Fibroblast of pulmonary artery (primary cell): ENCODE results near the gene CACNB1.

Experiments
- DNase-seq: peaks from one replicate; pipeline ENCODE4 v3.0.0-alpha.2; 2010; ENCODE audit warnings: low read depth
- H3K4me3 ChIP-seq: replicated peaks from 2 replicates; pipeline ENCODE4 v1.5.1; 2011; ENCODE audit warnings: low read depth, mild to moderate bottlenecking, control low read depth, low read length, moderate library complexity
- TF ChIP-seq, protein P1 (sequence below): IDR thresholded peaks from 2 replicates; pipeline ENCODE4 v1.5.1; 2011; ENCODE audit warnings: mild to moderate bottlenecking, control low read depth, low read length, inconsistent platforms; ENCODE audit errors: missing control alignments

Gene CACNB1

GRCh38 chr17:39174920-39175694 lies 22.4 kb downstream of the CACNB1 start:
- no peak overlapping the region for H3K4me3 ChIP-seq
- TF ChIP-seq, protein P1, sequence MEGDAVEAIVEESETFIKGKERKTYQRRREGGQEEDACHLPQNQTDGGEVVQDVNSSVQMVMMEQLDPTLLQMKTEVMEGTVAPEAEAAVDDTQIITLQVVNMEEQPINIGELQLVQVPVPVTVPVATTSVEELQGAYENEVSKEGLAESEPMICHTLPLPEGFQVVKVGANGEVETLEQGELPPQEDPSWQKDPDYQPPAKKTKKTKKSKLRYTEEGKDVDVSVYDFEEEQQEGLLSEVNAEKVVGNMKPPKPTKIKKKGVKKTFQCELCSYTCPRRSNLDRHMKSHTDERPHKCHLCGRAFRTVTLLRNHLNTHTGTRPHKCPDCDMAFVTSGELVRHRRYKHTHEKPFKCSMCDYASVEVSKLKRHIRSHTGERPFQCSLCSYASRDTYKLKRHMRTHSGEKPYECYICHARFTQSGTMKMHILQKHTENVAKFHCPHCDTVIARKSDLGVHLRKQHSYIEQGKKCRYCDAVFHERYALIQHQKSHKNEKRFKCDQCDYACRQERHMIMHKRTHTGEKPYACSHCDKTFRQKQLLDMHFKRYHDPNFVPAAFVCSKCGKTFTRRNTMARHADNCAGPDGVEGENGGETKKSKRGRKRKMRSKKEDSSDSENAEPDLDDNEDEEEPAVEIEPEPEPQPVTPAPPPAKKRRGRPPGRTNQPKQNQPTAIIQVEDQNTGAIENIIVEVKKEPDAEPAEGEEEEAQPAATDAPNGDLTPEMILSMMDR, result peak; percentile 76
- peak; percentile 72 for DNase-seq

- H3K4me3 ChIP-seq, result no peak overlapping the region
- TF ChIP-seq, protein P1, result no peak
- DNase-seq, result no peak
Measured at GRCh38 chr17:39173526-39174274, 23.8 kb downstream of the CACNB1 start.

DNA sequence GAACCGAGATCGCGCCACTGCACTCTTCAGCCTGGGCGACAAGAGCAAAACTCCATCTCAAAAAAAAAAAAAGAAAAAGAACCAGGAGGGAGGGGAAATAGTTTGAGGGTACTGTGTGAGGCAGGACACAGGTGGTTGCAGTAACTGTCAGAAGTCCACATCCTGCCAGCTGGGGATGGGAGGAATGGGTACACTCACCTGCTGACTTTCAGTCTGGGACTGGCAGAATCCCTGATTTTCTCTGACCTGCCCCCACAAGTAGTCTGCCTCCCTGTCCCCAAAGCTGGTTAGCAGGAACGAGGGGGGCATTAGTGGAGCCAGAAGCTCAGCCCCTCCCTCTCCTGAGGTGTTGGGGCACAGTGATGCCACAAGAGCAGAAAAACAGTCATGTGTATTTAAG lies 24.4 kb downstream of the CACNB1 start:
- TF ChIP-seq, protein P1, result no peak
- H3K4me3 ChIP-seq, result no peak overlapping the region
- DNase-seq, result no peak

GRCh38 chr17:39171933-39172332 lies 25.5 kb downstream of the CACNB1 start:
- H3K4me3 ChIP-seq, result no peak overlapping the region
- TF ChIP-seq, protein P1, result no peak
- no peak for DNase-seq

GRCh38 chr17:39170558-39170957 lies 26.9 kb downstream of the CACNB1 start:
- no peak overlapping the region for H3K4me3 ChIP-seq
- TF ChIP-seq, protein P1, result no peak
- DNase-seq, result no peak

- TF ChIP-seq, protein P1, result no peak
Measured at GRCh38 chr17:39170109-39170508, 27.4 kb downstream of the CACNB1 start.

GRCh38 chr17:39169518-39169917 lies 28.0 kb downstream of the CACNB1 start:
- DNase-seq, result no peak
- no peak overlapping the region for H3K4me3 ChIP-seq
- TF ChIP-seq, protein P1, result no peak

More at GRCh38 chr17:39170109-39170508, 27.4 kb downstream of the CACNB1 start:
- no peak overlapping the region for H3K4me3 ChIP-seq
- no peak for DNase-seq
